Astrocyte of the cerebellum (primary cell): ENCODE measurements around the gene CA10.

Source experiments
- DNase-seq: peaks from one replicate; pipeline ENCODE4 v3.0.0-alpha.2; 2011; ENCODE audit warnings: low read depth
- H3K4me3 ChIP-seq: 2 replicates; pipeline ENCODE4 v1.5.1; 2011; ENCODE audit warnings: mild to moderate bottlenecking, low read depth, low read length, moderate library complexity
- in situ Hi-C: cut with HindIII; loops from 2 replicates; pipeline ENCODE4 v1.10.0; 2017; ENCODE audit warnings: low sequenced_read_pairs
- TF ChIP-seq, protein P1 (sequence below): IDR thresholded peaks from 2 replicates; pipeline ENCODE4 v1.5.1; 2012; ENCODE audit warnings: low read length, low read depth, moderate library complexity, mild to moderate bottlenecking; ENCODE audit errors: missing control alignments

Gene CA10

DNA sequence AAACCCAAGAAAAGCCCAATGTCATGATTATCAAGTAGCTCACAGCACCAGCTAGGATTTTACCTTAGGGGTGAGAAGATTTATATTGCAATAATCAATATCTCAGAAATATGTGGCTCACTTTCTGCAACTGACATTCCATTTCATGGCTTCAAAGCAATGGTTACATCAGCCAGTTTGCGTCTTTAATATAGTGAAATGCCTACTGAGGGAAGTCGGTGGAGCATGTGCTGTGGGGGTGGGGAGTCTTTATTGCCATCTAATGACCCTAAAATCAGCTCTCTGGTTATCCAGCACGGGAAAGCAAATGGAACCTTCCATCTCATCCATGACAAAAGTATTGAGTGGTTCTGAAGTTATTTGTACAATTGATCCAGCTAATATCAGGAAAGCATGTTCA lies 395.5 kb downstream of the CA10 start:
- in situ Hi-C loops = no loop called here
- DNase-seq = no peak
- TF ChIP-seq, protein P1, sequence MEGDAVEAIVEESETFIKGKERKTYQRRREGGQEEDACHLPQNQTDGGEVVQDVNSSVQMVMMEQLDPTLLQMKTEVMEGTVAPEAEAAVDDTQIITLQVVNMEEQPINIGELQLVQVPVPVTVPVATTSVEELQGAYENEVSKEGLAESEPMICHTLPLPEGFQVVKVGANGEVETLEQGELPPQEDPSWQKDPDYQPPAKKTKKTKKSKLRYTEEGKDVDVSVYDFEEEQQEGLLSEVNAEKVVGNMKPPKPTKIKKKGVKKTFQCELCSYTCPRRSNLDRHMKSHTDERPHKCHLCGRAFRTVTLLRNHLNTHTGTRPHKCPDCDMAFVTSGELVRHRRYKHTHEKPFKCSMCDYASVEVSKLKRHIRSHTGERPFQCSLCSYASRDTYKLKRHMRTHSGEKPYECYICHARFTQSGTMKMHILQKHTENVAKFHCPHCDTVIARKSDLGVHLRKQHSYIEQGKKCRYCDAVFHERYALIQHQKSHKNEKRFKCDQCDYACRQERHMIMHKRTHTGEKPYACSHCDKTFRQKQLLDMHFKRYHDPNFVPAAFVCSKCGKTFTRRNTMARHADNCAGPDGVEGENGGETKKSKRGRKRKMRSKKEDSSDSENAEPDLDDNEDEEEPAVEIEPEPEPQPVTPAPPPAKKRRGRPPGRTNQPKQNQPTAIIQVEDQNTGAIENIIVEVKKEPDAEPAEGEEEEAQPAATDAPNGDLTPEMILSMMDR = no peak
- H3K4me3 ChIP-seq = no peak overlapping the region

DNA sequence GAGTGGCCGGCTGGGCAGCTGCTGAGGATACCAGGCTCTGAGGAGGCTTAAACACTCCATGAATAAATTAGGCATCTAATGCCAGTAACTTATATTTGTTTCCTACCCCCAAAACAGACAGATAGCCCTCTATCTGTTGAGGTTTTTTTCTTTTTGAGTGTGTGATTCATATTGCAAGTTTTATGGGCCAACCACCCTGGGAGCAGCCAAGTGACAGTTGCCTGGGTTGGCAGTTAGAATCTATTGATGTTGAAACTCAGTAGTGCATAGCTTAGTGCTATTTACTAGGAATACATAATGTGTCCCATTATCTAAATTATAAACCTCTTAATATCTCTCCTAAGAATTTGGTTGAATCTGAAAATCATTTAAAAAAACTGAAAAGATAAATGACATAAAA lies 397.4 kb downstream of the CA10 start:
- in situ Hi-C loops = no loop called here
- TF ChIP-seq, protein P1 = no peak
- no peak overlapping the region for H3K4me3 ChIP-seq
- no peak for DNase-seq

DNA sequence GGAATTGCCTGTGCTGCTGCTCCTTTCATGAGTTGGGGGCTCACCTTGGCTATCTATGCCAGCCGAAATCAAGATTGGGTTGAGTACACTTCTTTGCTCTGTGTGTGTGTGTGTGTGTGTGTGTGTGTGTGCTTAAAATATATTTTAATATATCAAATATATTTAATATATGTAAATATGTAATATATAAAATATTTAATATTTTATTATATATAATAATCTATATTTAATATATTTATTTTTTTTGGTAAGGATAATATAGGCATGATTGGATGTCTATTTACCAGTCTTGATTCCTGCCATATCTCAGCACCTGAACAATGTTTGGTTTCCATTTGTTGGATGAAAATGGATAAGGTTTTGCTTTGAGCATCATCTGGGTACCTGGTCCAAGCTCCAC lies 399.3 kb downstream of the CA10 start:
- in situ Hi-C loops = no loop called here
- no peak for DNase-seq
- no peak overlapping the region for H3K4me3 ChIP-seq
- TF ChIP-seq, protein P1 = no peak

DNA sequence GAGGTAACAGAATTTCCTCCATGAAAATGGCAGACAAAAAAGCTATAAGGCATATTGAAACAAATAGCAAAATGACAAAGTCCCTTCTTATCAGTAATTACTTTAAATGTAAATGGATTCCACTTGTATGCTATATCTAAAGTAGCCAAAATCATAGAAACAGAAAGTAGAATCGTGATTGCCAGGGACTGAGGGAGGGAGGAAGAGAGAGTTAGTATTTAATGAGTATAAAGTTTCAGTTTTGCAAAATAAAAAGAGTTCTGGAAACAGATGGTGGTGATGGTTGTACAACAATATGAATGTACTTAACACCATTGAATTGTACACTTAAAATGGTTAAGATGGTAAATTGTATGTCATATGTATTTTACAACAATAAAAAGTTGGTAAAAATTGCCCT lies 407.4 kb downstream of the CA10 start:
- in situ Hi-C loops = no loop called here
- H3K4me3 ChIP-seq = no peak overlapping the region
- TF ChIP-seq, protein P1 = no peak
- DNase-seq = no peak

DNA sequence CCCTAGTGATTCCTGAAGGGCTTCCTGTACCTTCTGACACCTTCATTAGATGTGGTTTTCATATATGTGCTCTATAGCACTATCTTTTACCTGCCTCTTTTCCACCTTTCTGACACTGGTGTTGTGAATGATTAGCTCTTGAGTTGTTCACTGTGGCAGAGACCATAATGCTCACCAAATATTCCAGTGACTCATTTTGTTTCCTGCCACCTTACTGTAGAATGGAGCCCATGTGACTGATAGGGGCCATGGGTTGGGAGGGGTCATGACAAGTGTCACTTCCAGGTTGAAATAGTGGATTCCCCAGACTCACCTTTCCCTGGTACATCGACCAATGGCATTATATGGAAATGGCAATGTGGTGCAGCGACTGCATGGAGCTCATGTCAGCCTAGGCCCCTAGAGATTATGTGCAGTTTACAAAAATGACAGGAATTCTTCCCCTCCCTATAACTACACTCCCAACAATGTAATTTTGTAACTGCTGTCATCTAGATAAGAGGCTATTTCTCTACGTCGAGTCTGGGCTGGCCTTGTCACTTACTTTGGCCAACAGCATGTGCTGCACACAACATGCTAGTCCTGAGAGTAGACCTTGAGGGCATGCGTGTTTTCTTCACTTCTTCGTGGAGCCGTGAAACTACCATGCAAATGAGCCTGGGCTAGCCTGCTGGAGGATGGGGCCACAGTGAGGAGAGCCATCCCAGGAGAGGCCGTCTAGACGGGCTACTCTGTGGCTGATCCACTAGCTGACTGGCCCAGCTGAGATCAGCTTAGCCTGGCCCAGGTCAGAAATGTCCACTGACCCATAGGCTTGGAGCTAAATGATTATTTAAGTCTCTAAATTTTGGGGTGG lies 409.5 kb downstream of the CA10 start:
- H3K4me3 ChIP-seq = no peak overlapping the region
- TF ChIP-seq, protein P1 = no peak
- in situ Hi-C loops = no loop called here
- no peak for DNase-seq

DNA sequence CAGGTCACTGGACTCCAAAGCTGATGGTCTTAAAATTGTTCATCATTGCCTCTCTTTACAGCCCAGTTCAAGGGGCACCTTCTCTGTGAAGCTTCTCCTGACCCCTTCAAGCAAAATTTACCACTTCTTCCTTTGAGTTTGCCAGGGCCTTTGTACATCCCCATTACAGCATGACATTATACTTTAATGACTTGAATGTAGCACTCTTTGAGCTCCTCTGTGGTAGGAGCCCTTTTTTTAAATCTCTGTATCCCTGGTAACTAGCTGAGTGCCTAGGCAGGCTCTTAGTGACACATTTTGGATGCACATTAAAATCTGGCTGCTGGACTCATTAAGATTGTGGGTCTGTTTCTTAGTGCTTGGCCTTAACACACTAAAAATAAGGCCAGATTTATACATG lies 412.1 kb downstream of the CA10 start:
- in situ Hi-C loops = no loop called here
- TF ChIP-seq, protein P1 = no peak
- no peak for DNase-seq
- no peak overlapping the region for H3K4me3 ChIP-seq
